GDM1 (cell line): ENCODE measurements around the gene ZNF208.
"Not testable (repeated sequence)": the region's sequence is repeated elsewhere in the genome, so short reads cannot be mapped to it uniquely, and the experiment has no call there.

Experiments
- DNase-seq: peaks from one replicate; lab custom pipeline; 2025; lab: John Stamatoyannopoulos, UW

The ZNF208 gene

DNA sequence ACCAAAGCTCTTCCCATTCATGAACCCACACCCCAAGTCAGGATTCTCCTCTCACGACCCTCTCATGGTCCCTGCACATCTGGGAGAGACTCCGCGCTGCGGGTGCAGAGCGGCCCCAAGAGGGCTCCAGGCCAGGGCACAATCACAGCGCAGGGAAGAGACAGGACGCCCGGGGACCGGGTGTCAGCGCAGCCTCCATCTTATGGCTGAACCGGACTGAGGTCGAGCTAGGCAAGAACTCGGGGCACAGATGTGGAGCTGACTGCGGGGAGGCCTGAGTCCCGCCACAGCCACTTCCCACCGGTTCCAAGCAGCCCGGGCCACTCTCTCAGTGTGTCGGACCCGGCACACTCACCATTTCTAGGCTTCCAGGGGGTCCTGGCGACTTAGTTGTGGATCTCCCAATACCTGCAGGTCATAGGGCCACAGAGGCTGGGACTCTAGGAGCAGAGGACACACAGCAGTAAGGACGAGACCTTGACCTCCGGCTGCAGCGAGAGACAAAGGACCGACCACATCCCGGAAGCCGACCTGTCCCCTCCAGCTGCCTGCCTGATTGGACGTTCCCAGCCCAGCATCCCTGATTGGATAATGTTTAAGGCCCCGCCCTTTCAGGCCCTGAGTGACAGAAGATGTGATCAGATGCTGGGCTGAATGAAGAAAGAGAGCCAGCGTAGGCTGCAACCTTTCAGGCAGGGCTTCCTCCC is at the start of gene ZNF208:
ZNF208 (minus strand) TSS at position 507 of the 707 bp plus-strand sequence; CDS start at position 358, 149 bp downstream.
- DNase-seq, result not testable (repeated sequence)

DNA sequence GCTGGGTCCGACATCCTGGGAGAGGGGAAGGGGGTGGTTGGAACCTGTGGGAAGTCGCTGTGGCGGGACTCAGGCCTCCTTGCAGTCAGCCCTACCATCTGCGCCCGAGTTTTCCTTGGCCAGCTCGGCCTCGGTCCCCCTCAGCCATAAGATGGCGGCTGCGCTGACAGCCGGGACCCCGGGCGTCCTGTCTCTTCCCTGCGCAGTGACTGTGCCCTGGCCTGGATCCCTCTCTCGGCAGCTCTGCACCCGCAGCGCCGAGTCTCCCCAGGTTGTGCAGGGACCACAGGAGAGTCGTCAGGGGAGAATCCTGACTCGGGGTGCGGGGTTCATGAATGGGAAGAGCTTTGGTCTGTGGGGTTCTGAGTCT is 41.9 kb upstream of the ZNF208 start:
- DNase-seq, result no peak

DNA sequence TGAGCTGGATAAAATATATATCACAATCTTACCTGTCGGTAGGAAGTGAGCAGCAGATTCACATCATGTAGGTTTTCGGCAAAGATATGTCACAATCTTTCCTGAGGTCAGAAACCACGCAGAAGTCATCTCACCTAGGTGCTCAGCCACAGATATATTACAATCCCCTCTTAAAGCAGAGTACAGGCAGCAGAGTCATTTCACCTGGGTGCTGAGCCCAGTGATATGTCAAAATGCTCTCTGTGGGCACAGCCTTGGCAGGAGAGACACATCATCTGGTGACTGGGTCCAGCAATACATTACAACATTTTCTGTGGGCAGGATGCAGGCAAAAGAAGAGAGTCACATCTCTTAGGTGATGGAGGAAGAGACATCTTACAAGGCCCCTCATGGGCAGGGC is 30.4 kb upstream of the ZNF208 start:
- DNase-seq, result not testable (repeated sequence)

DNA sequence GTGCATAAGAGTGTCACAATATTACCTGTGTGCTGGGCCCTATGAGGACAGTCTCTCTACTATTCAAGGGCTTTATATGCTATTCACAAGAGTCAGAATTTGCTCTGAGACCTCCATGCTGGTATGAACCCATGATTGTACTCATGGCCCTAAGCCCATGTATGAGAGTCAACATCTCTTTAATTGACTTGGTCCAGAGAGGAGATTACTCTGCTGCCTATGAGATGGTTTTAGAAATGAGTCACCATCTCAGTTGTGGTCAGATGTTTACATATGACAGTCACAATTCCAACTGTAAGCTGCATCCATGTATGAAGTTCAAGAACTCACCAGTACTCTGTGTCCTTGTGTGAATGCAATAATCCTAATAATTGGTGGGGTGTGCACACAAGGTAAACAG is 19.9 kb upstream of the ZNF208 start:
- no peak for DNase-seq

DNA sequence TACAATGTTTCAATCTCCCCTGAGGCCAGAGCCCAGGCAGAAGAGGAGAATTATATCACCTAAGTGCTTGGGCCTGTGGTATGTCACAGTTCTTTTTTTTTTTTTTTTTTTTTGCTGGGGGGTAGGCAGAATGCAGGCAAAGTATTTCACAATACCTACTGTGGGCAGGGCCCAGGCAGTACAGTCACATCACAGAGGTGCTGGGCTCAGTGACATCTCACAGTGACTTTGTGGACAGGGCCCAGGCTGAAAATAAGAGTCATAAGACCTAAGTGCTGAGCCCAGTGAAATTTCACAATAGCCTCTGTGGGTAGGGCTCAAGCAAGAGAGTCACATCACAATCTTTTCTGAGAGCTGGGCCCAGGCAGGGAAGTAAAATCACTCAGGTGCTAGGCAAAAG is 15.9 kb upstream of the ZNF208 start:
- no peak for DNase-seq

DNA sequence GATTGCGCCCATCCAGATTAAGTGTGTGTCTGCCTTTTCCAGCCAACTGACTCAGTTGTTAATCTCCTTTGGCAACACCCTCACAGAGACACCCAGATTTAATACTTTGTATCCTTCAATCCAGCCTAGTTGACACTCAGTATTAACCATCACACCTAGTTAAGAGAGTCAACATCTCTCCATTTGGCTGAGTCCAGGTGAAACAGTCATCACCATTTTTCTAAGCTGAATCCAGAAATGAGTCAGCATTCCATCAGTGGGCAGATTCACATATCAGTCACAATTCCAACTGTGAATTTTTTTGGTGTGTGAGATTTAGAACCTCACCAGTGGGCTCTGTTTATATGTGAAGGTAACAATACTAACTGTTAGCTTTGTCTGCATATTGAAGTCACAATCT is 14.8 kb upstream of the ZNF208 start:
- DNase-seq, result not testable (repeated sequence)

DNA sequence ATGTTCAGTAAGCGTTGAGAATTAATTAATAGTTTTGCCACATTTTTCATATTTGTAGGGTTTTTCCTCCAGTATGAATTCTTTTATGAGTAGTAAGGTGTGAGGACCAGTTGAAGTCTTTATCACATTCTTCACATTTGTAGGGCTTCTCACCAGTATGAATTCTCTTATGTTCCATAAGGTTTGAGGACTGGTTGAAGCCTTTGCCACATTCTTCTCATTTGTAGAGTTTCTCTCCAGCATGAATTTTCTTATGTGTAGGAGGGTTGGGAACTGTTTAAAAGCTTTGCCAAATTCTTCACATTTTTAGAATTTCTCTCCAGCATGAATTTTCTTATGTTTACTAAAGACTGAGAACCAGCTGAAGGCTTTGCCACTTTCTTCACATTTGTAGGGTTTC is 40.3 kb downstream of the ZNF208 start:
- DNase-seq, result no peak

DNA sequence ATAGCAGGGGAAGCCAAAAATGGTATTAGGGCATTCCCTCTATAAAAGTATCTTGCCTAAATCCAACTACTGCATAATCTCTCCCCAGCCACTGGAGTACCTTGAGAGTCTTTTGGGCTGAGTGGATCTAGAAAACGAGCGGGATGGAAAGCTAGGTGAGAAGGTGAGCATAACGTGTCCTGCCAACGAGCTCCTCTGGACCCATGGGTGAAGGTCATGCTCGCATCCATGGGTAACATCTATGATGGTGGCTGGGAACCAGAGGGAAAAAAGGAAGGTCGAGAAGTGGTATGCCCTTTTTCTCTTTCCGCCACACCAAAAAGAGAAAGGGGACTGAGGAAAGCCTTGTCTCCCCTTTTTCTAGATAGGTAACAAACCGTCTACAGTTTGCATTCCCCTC is 63.0 kb downstream of the ZNF208 start:
- DNase-seq, result no peak

DNA sequence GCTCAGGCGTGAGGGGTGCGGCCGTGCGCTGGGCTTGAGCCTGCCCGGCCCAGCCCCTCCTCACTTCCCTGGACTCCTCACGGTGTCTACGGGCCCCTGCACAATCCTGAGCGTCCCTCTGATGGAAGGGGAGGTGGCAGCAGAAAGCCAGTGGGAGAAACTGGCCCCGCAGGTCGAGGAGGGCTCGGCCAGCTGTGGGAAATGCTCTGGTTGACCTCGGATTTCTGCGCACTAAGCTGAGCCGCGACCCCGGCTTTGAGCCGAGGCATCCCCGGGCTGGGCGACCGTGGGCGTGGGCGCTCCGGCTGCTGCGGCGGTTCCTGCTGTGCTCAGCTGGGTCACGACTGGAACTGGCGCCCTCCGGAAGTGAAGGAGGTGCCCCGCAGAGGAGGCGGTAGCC is 70.1 kb downstream of the ZNF208 start:
- DNase-seq, result no peak

DNA sequence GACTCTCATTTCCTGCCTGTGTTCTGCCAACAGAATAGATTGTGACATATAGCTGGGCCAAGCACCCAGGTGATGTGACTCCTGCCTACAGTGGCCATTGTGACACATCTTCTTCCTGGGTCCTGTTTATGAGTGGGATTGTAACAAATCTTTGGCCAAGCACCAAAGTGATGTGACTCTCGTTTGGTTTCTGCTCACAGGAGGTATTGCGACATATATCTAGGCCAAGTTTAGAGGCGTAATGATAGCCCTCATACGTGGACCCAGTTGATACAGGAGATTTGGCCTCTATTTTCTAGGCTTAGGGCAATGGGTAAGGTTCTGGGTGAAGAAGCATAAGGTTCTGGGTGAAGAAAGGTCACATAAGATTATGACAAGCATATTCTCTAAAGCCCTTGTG is 76.2 kb downstream of the ZNF208 start:
- no peak for DNase-seq

DNA sequence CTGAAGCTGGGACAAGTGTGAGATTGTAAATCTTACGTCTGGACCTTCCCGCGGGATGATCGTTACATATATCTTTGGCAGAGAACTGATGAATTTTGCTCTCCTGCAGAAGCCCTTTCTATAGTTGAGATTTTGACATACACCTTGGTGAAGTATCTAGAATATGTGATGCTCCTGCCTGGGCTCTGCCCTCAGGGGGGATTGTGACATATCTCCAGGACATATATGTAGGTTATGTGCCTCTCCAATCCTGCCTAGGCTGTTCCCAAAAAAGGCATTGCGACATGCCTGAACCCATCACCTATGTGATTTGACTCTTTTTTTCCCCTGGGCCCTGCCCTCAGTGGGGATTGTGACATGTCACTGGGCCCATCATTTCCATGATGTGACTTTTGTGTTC is 76.6 kb downstream of the ZNF208 start:
- DNase-seq, result no peak

DNA sequence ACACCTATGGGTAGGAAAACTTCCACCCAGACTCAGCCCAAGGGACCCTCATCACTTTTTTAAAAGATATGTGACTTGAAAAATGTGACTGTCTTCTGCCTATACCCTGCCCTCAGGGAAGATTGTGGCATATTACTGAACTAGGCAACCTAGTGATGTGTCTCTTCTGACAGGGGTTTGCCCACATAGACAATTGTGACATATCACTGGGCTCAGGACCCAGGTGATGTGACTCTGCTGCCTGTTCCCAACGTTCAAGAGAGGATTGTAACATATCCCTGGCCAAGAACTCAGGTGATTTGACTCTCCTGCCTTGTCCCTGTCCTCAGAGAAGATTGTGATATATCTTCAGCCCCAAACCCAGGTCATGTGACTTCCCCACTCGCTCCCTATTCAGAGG is 88.5 kb downstream of the ZNF208 start:
- DNase-seq, result no peak

DNA sequence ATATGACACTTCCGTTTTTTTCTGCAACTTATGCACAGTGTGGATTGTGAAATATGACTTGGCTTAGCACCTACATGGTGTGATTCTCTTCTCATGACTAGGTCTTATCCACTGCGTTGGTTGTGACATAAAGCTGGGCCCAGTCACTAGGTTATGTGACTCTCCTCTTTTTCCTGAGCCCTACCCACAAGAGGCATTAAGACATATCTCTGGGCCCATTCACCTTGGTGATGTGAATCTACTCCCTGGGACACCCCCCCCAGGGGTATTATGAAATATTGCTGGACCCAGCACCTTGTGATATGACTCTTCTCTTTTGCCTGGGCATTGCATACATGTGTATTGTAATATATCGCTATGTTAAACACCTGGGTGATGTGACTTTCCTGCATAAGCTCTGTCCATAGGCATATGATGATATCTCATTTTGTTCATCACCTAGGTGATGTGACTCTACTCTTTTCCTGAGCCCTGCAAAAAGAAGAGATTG is 89.0 kb downstream of the ZNF208 start:
- DNase-seq, result no peak

DNA sequence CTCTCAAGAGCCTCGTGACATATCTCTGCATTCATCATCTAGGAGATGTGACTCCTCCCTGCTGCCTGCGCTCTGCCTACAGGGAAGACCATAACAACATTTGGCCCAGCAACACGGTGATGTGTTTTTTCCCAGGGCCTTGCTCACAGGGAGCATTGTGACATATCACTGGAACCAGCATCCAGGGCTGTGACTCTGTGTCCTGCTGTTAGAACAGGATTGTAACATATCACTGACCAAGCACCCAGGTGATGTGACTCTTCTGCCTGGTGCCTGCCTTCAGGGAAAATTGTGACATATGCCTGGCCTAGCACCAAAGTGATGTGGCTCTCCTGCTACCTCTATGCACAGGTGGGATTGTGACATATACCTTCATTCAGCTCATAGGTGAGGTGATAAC is 95.3 kb downstream of the ZNF208 start:
- DNase-seq, result no peak

DNA sequence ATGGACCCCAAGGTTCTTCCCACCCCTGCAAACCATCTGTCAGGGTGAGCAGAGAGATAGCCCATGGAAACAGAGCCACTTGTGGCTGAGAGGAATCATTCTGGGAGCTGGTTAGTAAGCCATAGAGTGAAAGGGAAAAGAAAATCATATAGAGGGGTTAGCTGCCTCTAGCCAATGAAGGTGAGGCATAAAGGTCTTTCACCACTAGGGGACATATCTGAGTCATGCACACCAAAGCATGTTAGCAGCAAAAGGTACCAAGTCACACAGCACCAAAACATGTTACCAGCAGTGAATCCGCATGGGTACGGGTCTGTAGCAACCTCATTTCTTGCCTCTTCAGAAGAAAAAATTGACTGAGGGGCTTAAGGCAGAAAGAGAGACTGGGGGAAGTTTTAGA is 98.1 kb downstream of the ZNF208 start:
- DNase-seq, result no peak

DNA sequence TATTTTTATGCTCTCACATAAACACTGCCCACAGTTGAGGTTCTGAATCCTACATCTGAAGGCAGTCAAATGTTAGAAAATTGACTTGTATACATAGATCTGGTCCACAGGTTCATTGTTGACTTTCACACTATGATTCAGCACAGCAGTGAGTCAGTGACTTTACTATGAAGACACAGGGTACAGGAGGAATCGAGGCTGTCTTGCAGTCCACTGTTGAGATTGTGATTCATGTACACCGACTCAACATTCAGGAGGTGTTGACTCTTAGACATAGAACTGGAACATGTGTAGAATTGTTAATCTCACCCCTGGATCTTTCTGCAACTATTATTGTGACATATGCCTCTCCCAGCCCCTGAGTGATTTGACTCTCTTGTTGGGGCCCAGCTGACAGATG is 100.4 kb downstream of the ZNF208 start:
- no peak for DNase-seq

DNA sequence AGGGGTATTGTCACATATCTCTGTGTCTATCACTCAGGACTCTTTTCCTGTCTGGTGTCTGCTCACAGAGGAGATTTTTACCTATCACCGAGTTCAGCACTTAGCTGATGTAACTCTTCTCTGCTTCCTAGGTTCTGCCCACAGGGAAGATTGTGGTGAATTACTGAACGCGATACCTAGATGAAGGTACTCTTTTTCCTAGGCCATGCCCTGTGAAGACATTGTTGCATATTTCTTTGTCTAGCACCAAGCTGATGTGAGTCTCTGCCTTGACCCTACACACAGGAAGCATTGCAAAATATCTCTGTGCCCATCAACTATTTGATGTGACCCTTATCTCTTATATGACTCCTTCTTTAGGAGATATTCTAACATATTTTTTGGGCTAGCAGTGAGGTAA is 102.7 kb downstream of the ZNF208 start:
- no peak for DNase-seq

DNA sequence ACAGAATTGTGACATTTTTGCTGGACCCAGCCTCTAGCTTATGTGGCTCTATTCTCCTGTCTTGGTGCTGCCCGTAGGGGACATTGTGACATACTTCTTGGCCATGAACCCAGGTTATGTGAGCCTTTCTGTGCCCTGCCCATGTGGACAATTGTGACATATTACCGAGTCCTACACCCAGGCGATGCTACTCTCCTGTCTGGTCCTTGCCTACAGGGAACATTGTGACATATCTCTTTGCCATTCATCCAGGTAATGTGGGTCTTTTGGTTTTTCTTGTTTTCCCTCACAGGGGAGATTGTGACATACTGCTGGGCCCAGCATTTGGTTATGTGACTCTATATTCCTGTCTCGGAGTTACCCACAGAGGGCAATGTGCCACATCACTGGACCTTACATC is 103.2 kb downstream of the ZNF208 start:
- no peak for DNase-seq

DNA sequence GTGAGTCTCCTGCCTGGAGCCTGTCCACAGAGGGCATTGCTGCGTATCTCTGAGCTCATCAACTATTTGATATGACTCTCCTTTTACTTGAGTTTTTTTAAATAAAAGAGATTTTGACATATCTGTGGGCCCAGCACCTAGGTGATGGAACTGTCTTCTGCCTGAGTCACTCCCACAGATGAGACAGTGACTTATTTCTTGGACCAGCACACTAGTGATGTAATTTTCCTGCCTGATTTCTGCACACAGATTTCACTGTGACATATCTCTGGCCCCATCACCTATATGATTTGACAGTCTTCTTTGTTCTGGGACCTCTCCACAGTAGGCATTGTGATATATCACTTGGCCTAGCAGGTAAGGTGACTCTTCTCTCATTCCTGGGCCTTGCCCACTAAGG is 108.2 kb downstream of the ZNF208 start:
- DNase-seq, result no peak

DNA sequence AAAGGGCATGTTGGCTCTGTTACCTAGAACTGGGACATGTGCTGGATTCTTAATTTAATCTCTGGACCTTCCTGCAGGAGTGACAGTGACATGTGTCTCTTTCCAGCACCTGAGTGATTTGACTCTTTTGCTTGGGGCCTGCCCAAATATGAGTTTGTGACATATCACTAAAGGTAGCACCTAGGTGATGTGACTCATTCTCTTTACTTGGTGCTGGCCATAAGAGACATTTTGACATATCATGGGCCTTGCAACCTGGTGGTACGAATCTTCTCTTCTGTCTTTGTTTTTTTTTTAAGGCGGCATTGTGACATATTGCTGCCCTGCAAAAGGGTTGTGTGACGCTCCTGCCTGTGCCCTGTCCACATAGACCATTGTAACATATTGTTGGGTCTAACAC is 108.9 kb downstream of the ZNF208 start:
- no peak for DNase-seq

DNA sequence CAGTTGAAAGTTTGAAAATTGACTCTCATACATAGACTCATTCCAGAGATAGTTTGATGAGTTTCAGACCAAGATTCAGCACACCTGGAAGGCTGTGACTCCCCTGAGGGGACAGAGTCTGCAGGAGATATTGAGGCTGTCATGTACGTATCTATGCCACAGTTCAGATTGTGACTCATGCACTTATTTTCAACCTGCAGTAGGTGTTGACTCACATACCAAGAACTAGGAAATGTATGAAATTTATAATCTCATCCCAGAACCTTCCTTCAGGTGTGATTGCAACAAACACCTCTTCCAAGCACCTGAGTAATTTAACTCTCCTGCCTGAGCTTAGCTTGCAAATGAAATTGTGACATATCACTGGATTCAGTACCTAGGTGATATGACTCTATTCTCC is 110.3 kb downstream of the ZNF208 start:
- DNase-seq, result no peak

DNA sequence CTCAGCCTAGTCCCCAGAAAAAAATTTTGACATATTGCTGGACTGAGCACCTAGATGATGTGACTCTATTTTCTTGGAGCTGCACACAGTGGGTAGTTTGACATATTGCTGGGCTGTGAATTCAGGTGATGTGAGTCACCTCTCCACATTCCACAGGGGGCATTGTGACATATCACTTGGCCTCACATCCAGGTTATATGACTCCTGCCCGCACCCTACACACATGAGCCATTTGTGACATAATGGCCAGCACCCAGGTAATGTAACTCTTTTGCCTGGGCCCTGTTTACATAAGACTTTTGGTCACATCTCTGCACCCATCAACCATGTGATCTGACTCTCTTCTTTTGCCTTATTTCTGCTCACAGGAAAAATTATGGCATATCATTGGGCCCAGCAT is 119.7 kb downstream of the ZNF208 start:
- no peak for DNase-seq

DNA sequence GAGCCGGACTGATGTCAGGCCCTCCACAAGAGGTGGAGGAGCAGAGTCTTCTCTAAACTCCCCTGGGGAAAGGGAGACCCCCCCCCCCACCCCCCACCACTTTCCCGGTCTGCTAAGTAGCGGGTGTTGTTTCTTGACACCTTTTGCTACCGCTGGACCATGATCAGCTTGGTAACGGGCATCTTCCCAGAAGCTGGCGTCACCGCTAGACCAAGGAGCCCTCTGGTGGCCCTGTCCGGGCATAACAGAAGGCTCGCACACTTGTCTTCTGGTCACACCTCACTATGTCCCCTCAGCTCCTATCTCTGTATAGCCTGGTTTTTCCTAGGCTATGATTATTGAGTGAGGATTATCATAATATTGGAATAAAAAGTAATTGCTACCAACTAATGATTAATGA is 120.7 kb downstream of the ZNF208 start:
- not testable (repeated sequence) for DNase-seq

DNA sequence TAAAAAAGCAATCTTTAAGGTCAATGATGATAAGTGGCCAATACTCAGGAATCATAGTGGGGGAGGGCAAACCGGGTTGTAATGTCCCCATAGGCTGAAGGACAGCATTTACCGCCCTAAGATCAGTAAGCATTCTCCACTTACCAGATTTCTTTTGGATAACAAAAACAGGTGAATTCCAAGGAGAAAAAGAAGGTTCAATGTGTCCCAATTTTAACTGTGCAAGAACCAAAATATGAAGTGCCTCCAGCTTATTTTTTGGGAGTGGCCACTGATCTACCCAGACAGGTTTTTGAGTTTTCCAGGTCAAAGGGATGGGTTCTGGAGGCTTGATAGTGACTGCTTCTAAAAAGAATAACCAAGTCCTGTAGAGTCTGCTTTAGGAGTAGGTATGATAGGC is 125.2 kb downstream of the ZNF208 start:
- not testable (repeated sequence) for DNase-seq
